HPDE6-E6E7 (cell line): ENCODE measurements around the gene MYH6.
"Not testable (repeated sequence)": the region's sequence is repeated elsewhere in the genome, so short reads cannot be mapped to it uniquely, and the experiment has no call there.

Source experiments
- DNase-seq: peaks from one replicate; pipeline ENCODE4 v3.0.0; 2011; ENCODE audit warnings: missing footprints; ENCODE audit errors: extremely low spot score

MYH6 gene

GRCh38 chr14:23414906-23415820 lies 7.1 kb upstream of the MYH6 start:
- no peak for DNase-seq

- no peak for DNase-seq
These were observed 6.2 kb upstream of the MYH6 start for GRCh38 chr14:23414254-23414653.

GRCh38 chr14:23413681-23414080 lies 5.6 kb upstream of the MYH6 start:
- no peak for DNase-seq

- no peak for DNase-seq
These were observed 3.8 kb upstream of the MYH6 start for GRCh38 chr14:23411563-23412525.

GRCh38 chr14:23409966-23410635 lies 2.0 kb upstream of the MYH6 start:
- DNase-seq, result no peak

- no peak for DNase-seq
These were observed 1.4 kb upstream of the MYH6 start for GRCh38 chr14:23409475-23409874.

- no peak for DNase-seq
These were observed 196 bp upstream of the MYH6 start for GRCh38 chr14:23408307-23408630.

- no peak for DNase-seq
These were observed 1.2 kb downstream of the MYH6 start for GRCh38 chr14:23406725-23407355.

GRCh38 chr14:23406244-23406643 lies 1.8 kb downstream of the MYH6 start:
- no peak for DNase-seq

GRCh38 chr14:23405516-23406025 lies 2.5 kb downstream of the MYH6 start:
- no peak for DNase-seq

- DNase-seq, result no peak
These were observed 3.0 kb downstream of the MYH6 start for GRCh38 chr14:23405096-23405495.

- DNase-seq, result no peak
These were observed 3.7 kb downstream of the MYH6 start for GRCh38 chr14:23404331-23404900.

GRCh38 chr14:23403908-23404307 lies 4.2 kb downstream of the MYH6 start:
- DNase-seq, result no peak

GRCh38 chr14:23403139-23403438 lies 5.0 kb downstream of the MYH6 start:
- DNase-seq, result no peak

GRCh38 chr14:23402296-23403138 lies 5.6 kb downstream of the MYH6 start:
- DNase-seq, result no peak

- DNase-seq, result no peak
These were observed 6.8 kb downstream of the MYH6 start for GRCh38 chr14:23401291-23401690.

GRCh38 chr14:23400496-23401149 lies 7.5 kb downstream of the MYH6 start:
- DNase-seq, result not testable (repeated sequence)

- DNase-seq, result no peak
These were observed 8.5 kb downstream of the MYH6 start for GRCh38 chr14:23399591-23399990.

- DNase-seq, result no peak
These were observed 8.9 kb downstream of the MYH6 start for GRCh38 chr14:23399136-23399535.

GRCh38 chr14:23398348-23398747 lies 9.7 kb downstream of the MYH6 start:
- DNase-seq, result no peak
